Activated naive CD4-positive, alpha-beta T cell treated with anti-CD3 and anti-CD28 coated beads for 36 hours (primary cell): Measurements from ENCODE around the gene C1orf115. TPM values are rescaled to one million over a fixed set of nuclear protein-coding genes. Genes with fewer than 3 reads are reported as not detected.

Source experiments
- CTCF ChIA-PET: fragments of 350-600 bp; sonication (Branson Sonifier 250); formaldehyde crosslinking; loops from one replicate; lab custom pipeline; 2021; ENCODE audit warnings: antibody characterized with exemption; lab: Charles Lee
- DNase-seq: peaks from one replicate; pipeline ENCODE4 v3.0.0-alpha.2; 2020
- H3K27ac Mint-ChIP-seq: one replicate; pipeline ENCODE4 v1.8.0; 2021; ENCODE audit warnings: mild to moderate bottlenecking, mixed read lengths
- H3K27me3 Mint-ChIP-seq: one replicate; pipeline ENCODE4 v1.8.0; 2021; ENCODE audit warnings: low read depth, mixed read lengths
- H3K36me3 Mint-ChIP-seq: one replicate; pipeline ENCODE4 v1.8.0; 2021; ENCODE audit warnings: low read depth, mixed read lengths
- H3K4me1 Mint-ChIP-seq: one replicate; pipeline ENCODE4 v1.8.0; 2021; ENCODE audit warnings: low read depth, mixed read lengths
- H3K4me3 Mint-ChIP-seq: one replicate; pipeline ENCODE4 v1.8.0; 2021; ENCODE audit warnings: mild to moderate bottlenecking, moderate library complexity, mixed read lengths
- H3K9me3 Mint-ChIP-seq: one replicate; pipeline ENCODE4 v1.8.0; 2021; ENCODE audit warnings: mixed read lengths
- intact Hi-C: fragments of 100-400 bp; cut with micrococcal nuclease; formaldehyde crosslinking; loops from one replicate; pipeline ENCODE4 v1.15.1; 2023
- total RNA-seq, 2 experiments: library from RNA; stranded (reverse); gene quantifications; one replicate each; pipeline ENCODE4 v1.2.3, GENCODE V29; 2021

C1orf115 gene
- total RNA-seq = 1 to 10 TPM; 1.1 to 1.3 TPM

DNA sequence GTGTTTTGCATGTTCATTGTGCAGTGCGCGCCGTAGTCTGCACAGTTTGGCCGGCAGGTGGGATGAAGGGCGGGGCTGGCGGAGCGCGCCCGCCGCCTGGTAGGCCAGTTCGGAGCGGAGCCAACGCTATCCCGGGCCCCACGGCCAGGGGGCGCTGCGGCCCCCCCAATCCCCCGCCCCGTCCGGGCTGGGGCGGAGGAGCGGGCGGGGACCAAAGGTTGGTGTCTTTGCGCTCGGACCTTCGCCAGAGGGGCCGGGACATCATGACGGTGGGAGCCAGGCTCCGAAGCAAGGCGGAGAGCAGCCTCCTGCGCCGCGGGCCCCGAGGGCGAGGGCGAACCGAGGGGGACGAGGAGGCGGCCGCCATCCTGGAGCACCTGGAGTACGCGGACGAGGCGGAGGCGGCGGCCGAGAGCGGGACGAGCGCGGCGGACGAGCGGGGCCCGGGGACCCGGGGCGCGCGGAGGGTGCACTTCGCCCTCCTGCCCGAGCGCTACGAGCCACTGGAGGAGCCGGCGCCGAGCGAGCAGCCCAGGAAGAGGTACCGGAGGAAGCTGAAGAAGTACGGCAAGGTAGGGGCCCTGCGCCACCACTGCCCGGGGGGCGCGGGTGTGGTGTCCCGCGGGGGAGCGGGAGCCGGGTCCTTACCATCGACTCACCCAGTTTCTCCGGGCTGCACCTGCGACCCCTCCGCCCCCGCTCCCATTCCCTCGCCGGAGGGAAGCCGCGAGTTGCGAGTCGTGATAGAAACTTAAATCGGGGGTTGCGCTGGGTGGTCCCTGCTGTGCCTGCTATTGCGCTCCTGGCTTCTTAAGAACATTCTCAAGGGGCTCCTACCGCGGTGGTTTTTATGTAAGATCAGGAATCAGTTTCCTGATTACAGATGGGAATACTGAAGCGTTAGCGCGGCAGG, at the start of gene C1orf115:
C1orf115 (plus strand) TSS at position 224 of the 913 bp plus-strand sequence; CDS start at position 264, 40 bp downstream.
- CTCF ChIA-PET = interaction anchor here (0.9 to 1.1 kb wide), 3 partner anchors 12 to 86 kb away, joined by 3 to 6 read pairs (median 6); no protein-coding TSS in a partner anchor
- Mint-ChIP-seq H3K27ac (no peak within 1 kb of the TSS), H3K4me3 (peak within 1 kb of the TSS; percentile 81)

GRCh38 chr1:220642285-220642684, 47.9 kb upstream of the C1orf115 start:
- Mint-ChIP-seq H3K27me3 (peaks cover 8% of the 10 kb centered on the region), H3K36me3 (no peaks in the 10 kb centered on the region), H3K27ac (no peak overlapping the region), H3K4me1 (no peaks in the 10 kb centered on the region), H3K4me3 (no peak overlapping the region), H3K9me3 (no peaks in the 10 kb centered on the region)
- intact Hi-C loops = no loop called here
- no peak for DNase-seq
- CTCF ChIA-PET = no interaction called here

More for the DNA sequence above, at the start of gene C1orf115:
- Mint-ChIP-seq H3K36me3 (no peaks in the 10 kb centered on the region), H3K4me1 (peaks cover 4% of the 10 kb centered on the region), H3K9me3 (no peaks in the 10 kb centered on the region), H3K27me3 (peaks cover 5% of the 10 kb centered on the region)
- peak; percentile 77 for DNase-seq
- intact Hi-C loops = loop anchor here (1.0 kb wide), 2 partner anchors 43 to 86 kb away; no protein-coding TSS in a partner anchor

DNA sequence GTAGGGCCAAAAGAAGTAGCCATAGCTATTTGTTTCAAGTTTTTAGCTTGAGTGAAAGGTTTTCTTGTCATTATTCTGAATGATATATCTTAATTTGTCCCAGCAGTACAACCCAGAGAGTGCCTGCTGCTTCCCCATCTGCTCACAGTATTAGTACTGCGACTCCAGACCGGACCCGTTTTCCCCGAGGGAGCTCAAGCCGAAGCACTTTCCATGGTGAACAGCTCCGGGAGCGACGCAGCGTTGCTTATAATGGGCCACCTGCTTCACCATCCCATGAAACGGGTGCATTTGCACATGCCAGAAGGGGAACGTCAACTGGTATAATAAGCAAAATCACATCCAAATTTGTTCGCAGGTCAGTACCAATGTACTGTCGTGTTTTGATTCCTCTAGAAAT, 37.2 kb upstream of the C1orf115 start:
- no peaks in the 10 kb centered on the region for H3K27me3 Mint-ChIP-seq
- no peaks in the 10 kb centered on the region for H3K4me1 Mint-ChIP-seq
- no peak overlapping the region for H3K4me3 Mint-ChIP-seq
- CTCF ChIA-PET = no interaction called here
- DNase-seq = no peak
- no peaks in the 10 kb centered on the region for H3K36me3 Mint-ChIP-seq
- H3K9me3 Mint-ChIP-seq = no peaks in the 10 kb centered on the region
- intact Hi-C loops = no loop called here
- no peak overlapping the region for H3K27ac Mint-ChIP-seq

GRCh38 chr1:220655509-220655908, 34.7 kb upstream of the C1orf115 start:
- H3K4me3 Mint-ChIP-seq = no peak overlapping the region
- no peaks in the 10 kb centered on the region for H3K4me1 Mint-ChIP-seq
- H3K27me3 Mint-ChIP-seq = peaks cover 2% of the 10 kb centered on the region
- intact Hi-C loops = no loop called here
- DNase-seq = no peak
- H3K27ac Mint-ChIP-seq = no peak overlapping the region
- H3K9me3 Mint-ChIP-seq = no peaks in the 10 kb centered on the region
- CTCF ChIA-PET = interaction anchor here (1.7 kb wide), 1 partner anchor 10 kb away, joined by 3 read pairs; no protein-coding TSS in a partner anchor
- no peaks in the 10 kb centered on the region for H3K36me3 Mint-ChIP-seq

GRCh38 chr1:220655961-220656740, 34.0 kb upstream of the C1orf115 start:
- H3K36me3 Mint-ChIP-seq = no peaks in the 10 kb centered on the region
- intact Hi-C loops = no loop called here
- H3K9me3 Mint-ChIP-seq = no peaks in the 10 kb centered on the region
- H3K4me3 Mint-ChIP-seq = no peak overlapping the region
- no peak for DNase-seq
- H3K27me3 Mint-ChIP-seq = peaks cover 5% of the 10 kb centered on the region
- H3K4me1 Mint-ChIP-seq = no peaks in the 10 kb centered on the region
- no peak overlapping the region for H3K27ac Mint-ChIP-seq
- CTCF ChIA-PET = no interaction called here

GRCh38 chr1:220666349-220666748, 23.8 kb upstream of the C1orf115 start:
- intact Hi-C loops = no loop called here
- peaks cover 19% of the 10 kb centered on the region for H3K27me3 Mint-ChIP-seq
- no peaks in the 10 kb centered on the region for H3K4me1 Mint-ChIP-seq
- H3K36me3 Mint-ChIP-seq = no peaks in the 10 kb centered on the region
- H3K27ac Mint-ChIP-seq = no peak overlapping the region
- H3K4me3 Mint-ChIP-seq = no peak overlapping the region
- CTCF ChIA-PET = no interaction called here
- H3K9me3 Mint-ChIP-seq = peaks cover 8% of the 10 kb centered on the region
- DNase-seq = no peak

- peaks cover 12% of the 10 kb centered on the region for H3K27me3 Mint-ChIP-seq
- intact Hi-C loops = no loop called here
- no peak overlapping the region for H3K27ac Mint-ChIP-seq
- CTCF ChIA-PET = no interaction called here
- no peaks in the 10 kb centered on the region for H3K4me1 Mint-ChIP-seq
- DNase-seq = no peak
- no peaks in the 10 kb centered on the region for H3K36me3 Mint-ChIP-seq
- peaks cover 8% of the 10 kb centered on the region for H3K9me3 Mint-ChIP-seq
- no peak overlapping the region for H3K4me3 Mint-ChIP-seq
Observed at GRCh38 chr1:220669005-220669404, 21.2 kb upstream of the C1orf115 start.

- H3K4me1 Mint-ChIP-seq = no peaks in the 10 kb centered on the region
- no peak for DNase-seq
- H3K27ac Mint-ChIP-seq = no peak overlapping the region
- intact Hi-C loops = no loop called here
- no peaks in the 10 kb centered on the region for H3K36me3 Mint-ChIP-seq
- CTCF ChIA-PET = no interaction called here
- H3K27me3 Mint-ChIP-seq = peaks cover 8% of the 10 kb centered on the region
- peaks cover 8% of the 10 kb centered on the region for H3K9me3 Mint-ChIP-seq
- no peak overlapping the region for H3K4me3 Mint-ChIP-seq
Observed at GRCh38 chr1:220670365-220670764, 19.8 kb upstream of the C1orf115 start.

DNA sequence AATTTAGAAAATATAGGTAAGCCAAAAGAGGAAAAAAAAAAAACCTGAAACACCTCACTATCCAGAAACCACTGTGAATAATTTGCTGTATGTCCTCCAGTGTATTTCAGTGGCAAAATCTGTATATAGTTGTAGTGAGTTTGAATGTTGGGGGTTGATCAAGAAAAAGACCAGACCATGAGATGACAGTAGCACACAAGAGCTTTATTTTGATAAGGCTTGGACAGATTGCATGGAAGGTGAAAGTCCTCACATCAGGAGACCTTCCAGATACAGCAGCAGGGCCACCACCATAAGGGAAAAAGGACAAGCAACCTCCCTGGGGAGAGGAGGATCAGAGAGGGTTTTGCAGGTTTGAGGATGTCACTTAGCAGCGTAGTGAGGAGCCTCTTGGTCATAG, 16.2 kb upstream of the C1orf115 start:
- Mint-ChIP-seq H3K27me3 (peaks cover 2% of the 10 kb centered on the region), H3K9me3 (peaks cover 8% of the 10 kb centered on the region), H3K4me3 (no peak overlapping the region), H3K27ac (no peak overlapping the region), H3K4me1 (no peaks in the 10 kb centered on the region), H3K36me3 (no peaks in the 10 kb centered on the region)
- DNase-seq = no peak
- CTCF ChIA-PET = interaction anchor here (0.6 to 0.7 kb wide), 2 partner anchors 15 to 619 kb away, joined by 3 read pairs; no protein-coding TSS in a partner anchor
- intact Hi-C loops = no loop called here

GRCh38 chr1:220677251-220677650, 12.9 kb upstream of the C1orf115 start:
- H3K36me3 Mint-ChIP-seq = no peaks in the 10 kb centered on the region
- intact Hi-C loops = no loop called here
- H3K4me1 Mint-ChIP-seq = no peaks in the 10 kb centered on the region
- no peaks in the 10 kb centered on the region for H3K9me3 Mint-ChIP-seq
- H3K27me3 Mint-ChIP-seq = no peaks in the 10 kb centered on the region
- CTCF ChIA-PET = interaction anchor here (1.3 kb wide), 1 partner anchor 56 kb away, joined by 3 read pairs; no protein-coding TSS in a partner anchor
- no peak overlapping the region for H3K4me3 Mint-ChIP-seq
- DNase-seq = no peak
- H3K27ac Mint-ChIP-seq = no peak overlapping the region

- no peaks in the 10 kb centered on the region for H3K4me1 Mint-ChIP-seq
- H3K27ac Mint-ChIP-seq = no peak overlapping the region
- peak; percentile 9 for DNase-seq
- H3K36me3 Mint-ChIP-seq = no peaks in the 10 kb centered on the region
- CTCF ChIA-PET = interaction anchor here (1.1 to 1.5 kb wide), 2 partner anchors 16 to 53 kb away, joined by 3 to 4 read pairs; no protein-coding TSS in a partner anchor
- no peak overlapping the region for H3K4me3 Mint-ChIP-seq
- intact Hi-C loops = loop anchor here (1.0 kb wide), 2 partner anchors 53 to 96 kb away; no protein-coding TSS in a partner anchor
- no peaks in the 10 kb centered on the region for H3K9me3 Mint-ChIP-seq
- no peaks in the 10 kb centered on the region for H3K27me3 Mint-ChIP-seq
Observed at GRCh38 chr1:220680085-220680687, 10.0 kb upstream of the C1orf115 start.
